HG03432 (cell line): Measurements from ENCODE around the gene WEE1.
"Not testable (repeated sequence)": the region's sequence is repeated elsewhere in the genome, so short reads cannot be mapped to it uniquely, and the experiment has no call there.

Source experiments
- ATAC-seq: cut with Tn5 transposase; IDR thresholded peaks from one replicate; pipeline ENCODE4 v1.9.1; 2021; ENCODE audit warnings: mild to moderate bottlenecking, moderate library complexity; ENCODE audit not compliant: unreplicated experiment

Gene WEE1

GRCh38 chr11:9619004-9619403 is 45.5 kb downstream of the WEE1 start:
- ATAC-seq, result no peak

GRCh38 chr11:9619971-9620370 is 46.5 kb downstream of the WEE1 start:
- ATAC-seq, result no peak

GRCh38 chr11:9622353-9622752 is 48.9 kb downstream of the WEE1 start:
- ATAC-seq, result not testable (repeated sequence)

- ATAC-seq, result not testable (repeated sequence)
Observed at GRCh38 chr11:9623053-9623452, 49.6 kb downstream of the WEE1 start.

GRCh38 chr11:9624448-9624847 is 51.0 kb downstream of the WEE1 start:
- no peak for ATAC-seq

- ATAC-seq, result no peak
Observed at GRCh38 chr11:9625162-9625561, 51.7 kb downstream of the WEE1 start.

GRCh38 chr11:9625728-9626127 is 52.3 kb downstream of the WEE1 start:
- ATAC-seq, result no peak

- no peak for ATAC-seq
Observed at GRCh38 chr11:9626496-9627394, 53.3 kb downstream of the WEE1 start.

GRCh38 chr11:9629064-9629463 is 55.6 kb downstream of the WEE1 start:
- no peak for ATAC-seq

GRCh38 chr11:9633679-9634078 is 60.2 kb downstream of the WEE1 start:
- no peak for ATAC-seq

GRCh38 chr11:9636691-9637090 is 63.2 kb downstream of the WEE1 start:
- no peak for ATAC-seq

- ATAC-seq, result no peak
Observed at GRCh38 chr11:9639099-9639498, 65.6 kb downstream of the WEE1 start.
